NOMO-1 treated with dmso at 0.1 percent for 144 hours (cell line): ENCODE results near the gene SMTNL1.

Source experiments
- DNase-seq: peaks from one replicate; lab custom pipeline; 2025; ENCODE audit not compliant: unreplicated experiment; lab: John Stamatoyannopoulos, UW

SMTNL1 gene, protein sequence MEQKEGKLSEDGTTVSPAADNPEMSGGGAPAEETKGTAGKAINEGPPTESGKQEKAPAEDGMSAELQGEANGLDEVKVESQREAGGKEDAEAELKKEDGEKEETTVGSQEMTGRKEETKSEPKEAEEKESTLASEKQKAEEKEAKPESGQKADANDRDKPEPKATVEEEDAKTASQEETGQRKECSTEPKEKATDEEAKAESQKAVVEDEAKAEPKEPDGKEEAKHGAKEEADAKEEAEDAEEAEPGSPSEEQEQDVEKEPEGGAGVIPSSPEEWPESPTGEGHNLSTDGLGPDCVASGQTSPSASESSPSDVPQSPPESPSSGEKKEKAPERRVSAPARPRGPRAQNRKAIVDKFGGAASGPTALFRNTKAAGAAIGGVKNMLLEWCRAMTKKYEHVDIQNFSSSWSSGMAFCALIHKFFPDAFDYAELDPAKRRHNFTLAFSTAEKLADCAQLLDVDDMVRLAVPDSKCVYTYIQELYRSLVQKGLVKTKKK

GRCh38 chr11:57536947-57537619, at the start of gene SMTNL1:
SMTNL1 (plus strand) TSS chr11:57537595; CDS start chr11:57542643, 5,048 bp downstream.
- no peak for DNase-seq

DNA sequence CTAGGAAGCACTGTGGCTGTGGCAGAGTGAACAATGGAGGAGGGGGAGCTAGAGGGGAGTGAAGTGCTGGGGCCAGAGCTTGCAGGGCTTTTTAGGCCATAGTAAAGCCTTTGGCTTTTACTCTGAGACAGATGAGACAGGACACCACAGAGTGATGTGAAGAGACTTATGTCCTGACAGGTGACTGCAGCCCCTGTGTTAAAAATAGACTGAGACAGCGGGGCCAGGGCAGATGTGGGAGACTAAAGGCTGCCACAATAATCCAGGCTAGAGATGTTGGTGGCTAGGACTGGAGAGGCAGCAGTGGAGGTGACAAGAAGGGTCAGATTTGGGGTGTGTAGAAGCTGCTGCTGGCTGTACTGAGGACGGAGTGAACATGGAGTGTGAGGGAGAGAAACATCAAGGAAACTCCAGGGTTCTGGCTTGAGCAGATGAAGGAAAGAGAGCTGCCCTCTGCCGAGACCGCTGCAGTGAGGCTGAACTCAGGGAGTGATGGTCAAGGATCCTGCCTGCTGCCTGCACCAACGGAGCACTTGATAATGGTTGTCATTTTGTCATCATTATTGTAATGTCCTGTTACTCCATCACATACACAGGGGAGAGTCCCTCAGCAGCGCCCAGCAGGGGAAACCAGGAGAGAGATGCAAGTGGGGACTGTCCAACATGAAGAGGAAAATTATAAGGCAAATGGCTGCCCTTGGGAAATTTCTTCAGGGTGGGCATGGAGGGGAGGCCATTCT, 49.3 kb upstream of the SMTNL1 start:
- no peak for DNase-seq

- DNase-seq, result no peak
Measured at GRCh38 chr11:57490456-57491248, 46.7 kb upstream of the SMTNL1 start.

DNA sequence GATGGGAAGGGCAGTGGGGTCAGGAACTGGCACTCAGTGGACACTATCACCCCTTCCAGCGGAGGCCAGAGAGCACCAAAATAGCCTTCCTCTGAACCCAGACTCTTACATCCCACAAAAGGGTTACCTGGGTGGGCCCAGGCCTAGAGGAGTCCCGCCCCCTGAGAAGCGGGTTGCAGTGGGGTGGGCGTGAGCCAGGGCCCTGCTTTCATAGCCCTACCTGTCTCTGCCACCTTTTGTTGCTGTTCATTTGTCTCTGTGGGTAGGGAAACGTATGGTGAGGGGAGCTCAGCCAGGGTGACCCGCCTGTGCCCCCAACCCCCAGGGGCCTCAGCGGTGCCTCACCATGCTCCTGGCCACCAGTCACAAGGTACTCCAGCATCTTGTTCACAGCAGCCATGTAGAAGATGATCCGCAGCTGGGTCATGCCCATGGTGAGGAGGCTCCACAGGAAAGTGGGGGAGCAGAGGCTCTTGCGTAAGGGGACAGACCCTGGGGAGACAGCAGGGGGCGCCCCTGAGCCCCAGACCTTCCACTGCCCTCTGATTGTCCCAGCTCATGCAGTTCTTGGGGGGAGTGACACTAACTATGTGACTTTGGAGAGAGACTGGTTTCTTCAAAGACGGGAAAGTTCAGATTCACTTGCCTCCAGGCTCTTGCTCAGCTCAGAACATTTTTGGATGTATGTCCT, 45.9 kb upstream of the SMTNL1 start:
- DNase-seq, result peak; percentile 26

DNA sequence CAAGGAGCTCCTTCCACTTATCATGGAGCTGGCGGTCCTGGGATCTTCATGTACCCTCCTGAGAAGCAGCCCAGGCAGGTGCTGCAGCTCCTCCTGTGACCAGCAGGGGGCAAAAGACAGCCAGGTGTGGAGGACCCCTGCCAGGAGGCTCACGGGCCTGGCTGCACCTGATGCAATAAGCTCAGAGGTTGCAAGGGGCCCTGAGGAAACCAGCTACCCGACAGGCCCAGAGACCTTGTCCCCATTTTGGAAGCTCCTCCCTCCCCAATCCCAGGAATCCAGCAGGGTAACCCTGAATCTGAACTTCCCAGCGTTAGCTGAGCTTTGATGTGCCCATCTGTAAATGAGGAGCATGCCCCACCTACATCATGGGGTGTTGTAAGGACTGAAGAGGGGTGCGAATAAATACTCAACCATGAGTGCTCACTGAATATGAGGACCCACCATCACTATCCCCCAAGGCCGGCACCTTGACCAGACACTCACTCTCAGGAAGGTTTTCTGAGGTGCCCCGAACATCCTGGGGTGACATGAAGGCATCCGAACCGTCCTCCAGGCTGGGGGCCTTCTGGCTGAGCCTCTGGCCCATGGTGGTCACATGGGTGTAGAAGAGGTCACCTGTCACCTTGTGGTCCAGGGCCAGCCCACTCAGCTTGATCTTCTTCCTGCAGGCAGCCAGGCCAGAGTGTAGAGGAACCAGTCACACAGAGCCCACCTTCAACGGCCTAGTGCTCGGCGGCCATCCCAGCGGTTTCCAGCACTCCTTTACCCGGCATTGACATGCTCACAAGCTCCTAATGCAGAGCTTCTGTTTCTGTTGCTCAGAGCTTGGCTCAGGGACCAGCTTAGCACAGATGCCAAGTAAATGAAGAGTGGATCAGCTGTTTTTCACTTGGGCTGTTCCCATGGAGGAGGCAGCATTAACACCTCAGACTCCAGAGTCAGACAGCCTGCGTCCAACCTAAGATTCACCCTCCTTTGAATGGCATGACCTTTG, 43.6 kb upstream of the SMTNL1 start:
- no peak for DNase-seq

GRCh38 chr11:57496109-57496820, 41.1 kb upstream of the SMTNL1 start:
- DNase-seq, result no peak

DNA sequence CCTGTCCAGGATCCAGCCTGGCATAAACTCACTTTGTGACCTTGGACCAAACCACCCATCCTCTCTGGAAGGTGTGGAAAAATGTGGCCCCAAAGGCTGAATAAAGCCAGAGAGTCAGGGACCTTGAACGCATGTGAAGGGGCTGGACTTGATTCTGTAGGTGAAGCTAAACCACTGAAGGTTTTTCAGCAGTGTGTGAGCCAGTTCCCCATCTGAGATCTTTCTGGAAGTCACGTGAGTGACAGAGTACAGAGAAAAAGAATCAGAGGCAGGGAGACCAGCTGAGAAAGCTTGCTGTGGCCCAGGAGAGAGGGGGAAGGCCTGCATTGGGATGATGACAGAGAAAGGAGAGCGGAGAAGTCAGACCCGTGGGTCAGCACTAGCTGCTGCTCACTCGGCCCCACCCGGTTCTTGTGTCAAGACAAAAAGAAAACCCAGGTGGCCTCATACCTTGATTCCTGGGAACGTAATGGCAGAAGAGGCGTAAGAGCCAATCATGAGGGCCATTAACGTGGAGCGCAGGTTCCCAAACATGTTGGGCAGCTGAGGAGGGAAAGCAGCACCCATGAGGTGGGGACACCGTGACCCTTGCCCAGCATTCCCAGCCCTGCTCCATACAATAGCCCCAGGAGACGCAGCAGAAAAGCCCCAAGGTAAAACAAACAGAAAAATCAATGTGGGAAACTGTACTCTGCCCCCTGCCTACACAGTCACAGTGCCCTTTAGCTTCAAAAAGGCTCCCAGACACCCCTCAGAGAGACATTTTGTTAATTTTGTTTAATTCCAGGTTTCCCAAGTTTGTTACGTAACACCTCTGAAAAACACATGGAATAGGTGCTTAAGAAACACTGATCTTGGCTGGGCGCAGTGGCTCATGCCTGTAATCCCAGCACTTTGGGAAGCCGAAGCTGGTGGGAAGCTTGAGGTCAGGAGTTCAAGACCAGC, 39.8 kb upstream of the SMTNL1 start:
- no peak for DNase-seq

DNA sequence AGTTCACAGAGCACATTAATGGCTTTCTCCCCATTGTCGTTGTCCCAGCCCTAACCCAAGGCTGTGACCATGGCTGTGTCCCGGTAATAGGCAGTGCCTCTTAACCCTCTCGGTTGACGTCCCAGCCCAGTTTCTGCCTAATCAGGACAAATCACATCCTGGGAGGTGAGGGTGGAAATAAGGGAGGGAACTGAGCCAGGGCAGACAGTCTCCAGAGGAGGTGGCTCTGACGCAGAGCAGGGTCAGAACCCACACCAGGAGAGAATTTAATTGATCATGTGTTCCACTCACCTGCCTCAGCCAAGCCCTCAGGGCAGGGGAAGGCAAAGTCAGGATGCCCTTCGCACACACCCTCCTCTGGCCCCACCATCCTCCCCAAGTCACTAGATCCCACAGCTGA, 38.9 kb upstream of the SMTNL1 start:
- no peak for DNase-seq

GRCh38 chr11:57499413-57499982, 37.9 kb upstream of the SMTNL1 start:
- DNase-seq, result peak; percentile 42

- no peak for DNase-seq
Measured at GRCh38 chr11:57499983-57500461, 37.4 kb upstream of the SMTNL1 start.

DNA sequence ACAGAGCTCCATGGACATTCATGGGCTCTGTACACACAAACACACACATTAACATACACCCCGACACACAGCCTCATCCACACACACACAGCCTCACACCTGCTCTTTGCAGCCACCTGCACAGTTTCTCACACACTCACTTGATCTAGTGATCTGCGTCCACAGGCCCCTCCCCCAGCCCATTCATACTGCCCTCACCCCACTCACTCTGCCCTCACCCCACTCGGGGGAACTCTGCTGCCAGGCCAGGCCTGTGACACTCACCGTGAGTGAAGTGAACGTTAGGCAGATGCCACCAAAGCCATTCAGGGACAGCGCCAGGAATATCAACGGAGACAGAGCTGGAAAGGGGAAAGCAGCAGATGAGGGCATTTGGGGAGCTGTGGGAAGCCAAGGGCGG, 36.9 kb upstream of the SMTNL1 start:
- DNase-seq, result no peak

DNA sequence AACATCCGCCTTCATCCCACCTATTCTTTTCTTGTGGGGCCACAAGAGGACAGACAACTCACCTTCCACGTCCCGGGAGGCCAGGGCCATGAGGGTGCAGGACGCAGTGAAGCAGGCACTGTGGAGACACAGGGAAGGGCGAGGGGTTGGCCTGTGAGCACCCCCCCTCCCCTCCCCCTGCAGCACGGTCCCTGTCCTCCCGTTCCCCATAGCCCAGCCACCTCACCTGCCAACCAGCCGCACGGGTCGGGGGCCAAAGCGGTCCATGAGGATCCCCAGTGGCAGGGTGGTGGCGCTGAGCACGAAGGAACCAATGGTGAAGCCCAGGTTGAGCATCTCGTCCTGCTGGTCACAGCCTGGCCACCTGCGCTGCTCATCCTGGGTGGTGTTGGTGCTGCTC, 36.5 kb upstream of the SMTNL1 start:
- DNase-seq, result no peak

- no peak for DNase-seq
Measured at GRCh38 chr11:57501953-57502352, 35.4 kb upstream of the SMTNL1 start.

DNA sequence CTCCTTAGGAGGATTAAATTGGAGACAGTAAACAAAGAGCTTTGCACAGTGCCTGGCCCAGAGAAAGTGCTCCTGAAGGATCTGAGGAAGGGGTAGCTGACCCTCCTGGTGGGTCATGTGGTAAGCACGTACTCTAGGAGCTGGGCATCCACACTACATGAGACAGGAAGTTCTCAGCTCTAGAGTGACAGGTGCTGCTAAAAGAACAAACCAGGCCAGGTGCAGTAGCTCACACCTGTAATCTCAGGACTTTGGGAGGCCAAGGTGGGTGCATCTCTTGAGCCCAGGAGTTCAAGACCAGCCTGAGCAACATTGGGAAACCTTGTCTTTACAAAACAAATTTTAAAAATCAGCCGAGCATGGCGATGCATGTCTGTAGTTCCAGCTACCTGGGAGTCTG, 35.0 kb upstream of the SMTNL1 start:
- DNase-seq, result no peak

DNA sequence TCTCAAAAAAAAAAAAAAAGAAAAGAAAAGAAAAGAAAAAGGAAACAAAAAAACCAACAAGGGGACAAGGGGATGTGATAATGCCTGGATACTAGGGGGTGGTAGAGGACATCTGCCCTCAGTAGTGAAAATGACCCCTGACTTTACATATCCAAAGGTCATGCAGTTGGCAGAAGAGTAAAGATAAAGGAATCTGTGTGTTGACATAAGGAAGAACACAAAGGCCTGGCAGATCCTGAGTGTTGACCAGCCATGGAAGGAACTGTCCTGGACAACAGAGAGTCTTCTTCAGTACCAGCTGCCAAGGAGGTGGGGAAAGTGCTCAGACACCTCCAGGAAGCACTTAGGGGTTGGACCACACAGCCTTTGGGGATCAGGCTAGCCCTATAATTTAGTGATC, 34.5 kb upstream of the SMTNL1 start:
- no peak for DNase-seq

- DNase-seq, result no peak
Measured at GRCh38 chr11:57504511-57504910, 32.9 kb upstream of the SMTNL1 start.

GRCh38 chr11:57506522-57506921, 30.9 kb upstream of the SMTNL1 start:
- DNase-seq, result no peak
